Thymus (tissue), 11 donors: ENCODE measurements around the gene ARMC7. TPM values are rescaled to one million over a fixed set of nuclear protein-coding genes. Genes with fewer than 3 reads are reported as not detected.

ENCODE experiments used
- DNase-seq, 9 donors: peaks; one replicate each; pipeline ENCODE4 v3.0.0-alpha.2; 2013; ENCODE audit warnings: low spot score in 9 of 9, low read depth in 6 of 9, missing footprints in 1 of 9
- H3K27ac ChIP-seq, 2 donors: one replicate each; pipeline ENCODE4 v1.5.1; 2013; ENCODE audit warnings: control low read depth in 1 of 2, low read depth in 1 of 2, low read length in 1 of 2, mild to moderate bottlenecking in 1 of 2, moderate library complexity in 1 of 2
- H3K27me3 ChIP-seq, 2 donors: one replicate each; pipeline ENCODE4 v1.5.1; 2013; ENCODE audit warnings: low read length in 1 of 2; ENCODE audit not compliant: control insufficient read depth in 2 of 2, insufficient read depth in 1 of 2
- H3K36me3 ChIP-seq, 2 donors: one replicate each; pipeline ENCODE4 v1.5.1; 2013; ENCODE audit warnings: low read length in 1 of 2, mild to moderate bottlenecking in 1 of 2, moderate library complexity in 1 of 2; ENCODE audit not compliant: control insufficient read depth in 2 of 2, insufficient read depth in 2 of 2
- H3K4me1 ChIP-seq, 2 donors: one replicate each; pipeline ENCODE4 v1.5.1; 2013; ENCODE audit warnings: low read length in 2 of 2; ENCODE audit not compliant: control insufficient read depth in 2 of 2, insufficient read depth in 2 of 2
- H3K4me3 ChIP-seq, 2 donors: one replicate each; pipeline ENCODE4 v1.5.1; 2013; ENCODE audit warnings: low read length in 2 of 2, control low read depth in 1 of 2, mild to moderate bottlenecking in 1 of 2
- H3K9me3 ChIP-seq, 2 donors: one replicate each; pipeline ENCODE4 v1.5.1; 2013; ENCODE audit warnings: low read length in 1 of 2, mild to moderate bottlenecking in 1 of 2; ENCODE audit not compliant: control insufficient read depth in 2 of 2, insufficient read depth in 1 of 2
- WGBS: extraction: QIAGEN DNeasy Blood & Tissue Kit; methylation state at CpG from one replicate; pipeline ENCODE4 v1.1.7; 2013; 5-methylcytosine and 5-hydroxymethylcytosine counted together
- polyA plus RNA-seq: library from polyadenylated mRNA; stranded (reverse); fragments of 200-250 nt; gene quantifications from one replicate; pipeline ENCODE4 v1.2.3, GENCODE V29; 2013
- total RNA-seq: library from RNA; stranded (reverse); fragments of 120-200 nt; gene quantifications from one replicate; pipeline ENCODE4 v1.2.4, GENCODE V29; 2013
- donor health status: healthy.

ARMC7 gene
- total and polyA plus RNA-seq, 2 donors = 4.3 to 10.0 TPM

- 97% methylated on average over 4 of the region's 4 CpGs for WGBS
- Histone ChIP-seq H3K27me3 (no peaks in the 10 kb centered on the region), H3K36me3 (peaks cover 44 to 80% of the 10 kb centered on the region in 2 donors), H3K9me3 (no peaks in the 10 kb centered on the region), H3K4me1 (peaks cover 0 to 3% of the 10 kb centered on the region in 2 donors), H3K27ac (no peak overlapping the region), H3K4me3 (no peak overlapping the region)
- no peak for DNase-seq
These were observed 59.2 kb downstream of the ARMC7 start for GRCh38 chr17:75168998-75169397.

- Histone ChIP-seq H3K27ac (no peak overlapping the region), H3K4me1 (peaks cover 0 to 5% of the 10 kb centered on the region in 2 donors)
- WGBS = 97% methylated on average over 4 of the region's 4 CpGs
These were observed 63.8 kb downstream of the ARMC7 start for GRCh38 chr17:75173526-75173925.

GRCh38 chr17:75174996-75175395, 65.2 kb downstream of the ARMC7 start:
- Histone ChIP-seq H3K9me3 (no peaks in the 10 kb centered on the region), H3K27me3 (no peaks in the 10 kb centered on the region), H3K27ac (no peak overlapping the region), H3K36me3 (peaks cover 64 to 91% of the 10 kb centered on the region in 2 donors), H3K4me3 (no peak overlapping the region), H3K4me1 (peaks cover 0 to 15% of the 10 kb centered on the region in 2 donors)
- DNase-seq = no peak
- WGBS = 97% methylated on average over 11 of the region's 11 CpGs

More at GRCh38 chr17:75173526-75173925, 63.8 kb downstream of the ARMC7 start:
- Histone ChIP-seq H3K27me3 (no peaks in the 10 kb centered on the region), H3K36me3 (peaks cover 61 to 90% of the 10 kb centered on the region in 2 donors), H3K4me3 (no peak overlapping the region), H3K9me3 (no peaks in the 10 kb centered on the region)
- DNase-seq = no peak

GRCh38 chr17:75176625-75177024, 66.9 kb downstream of the ARMC7 start:
- Histone ChIP-seq H3K27ac (no peak overlapping the region), H3K9me3 (no peaks in the 10 kb centered on the region), H3K36me3 (peaks cover 61 to 84% of the 10 kb centered on the region in 2 donors), H3K4me3 (no peak overlapping the region), H3K4me1 (peaks cover under 1 to 24% of the 10 kb centered on the region in 2 donors), H3K27me3 (no peaks in the 10 kb centered on the region)
- DNase-seq = no peak
- 97% methylated on average over 5 of the region's 5 CpGs for WGBS

GRCh38 chr17:75178453-75178852, 68.7 kb downstream of the ARMC7 start:
- Histone ChIP-seq H3K4me1 (peaks cover 3 to 25% of the 10 kb centered on the region in 2 donors), H3K4me3 (no peak overlapping the region), H3K27me3 (no peaks in the 10 kb centered on the region), H3K27ac (no peak overlapping the region), H3K9me3 (no peaks in the 10 kb centered on the region), H3K36me3 (peaks cover 52 to 69% of the 10 kb centered on the region in 2 donors)
- WGBS = 75% methylated on average over 6 of the region's 6 CpGs
- peak in 1 of 9 donors; percentile 38 for DNase-seq

Other genes starting within 250 kb of the ARMC7 start
- 8.2 TPM for gene FDXR, start 237.0 kb upstream of the ARMC7 start, total RNA-seq
- gene FDXR, start 237.0 kb upstream of the ARMC7 start, polyA plus RNA-seq = 14.1 TPM
- 0.14 TPM for gene FADS6, start 216.3 kb upstream of the ARMC7 start, total RNA-seq
- gene FADS6, start 216.3 kb upstream of the ARMC7 start, polyA plus RNA-seq = 1.0 TPM
- gene USH1G, start 186.7 kb upstream of the ARMC7 start, total RNA-seq = 0.09 TPM
- gene USH1G, start 186.7 kb upstream of the ARMC7 start, polyA plus RNA-seq = 0.14 TPM
- 0.05 TPM for gene OTOP2, start 185.7 kb upstream of the ARMC7 start, total RNA-seq
- gene OTOP2, start 185.7 kb upstream of the ARMC7 start, polyA plus RNA-seq = 0.23 TPM
- gene OTOP3, start 174.1 kb upstream of the ARMC7 start, total RNA-seq = under 0.01 TPM
- 0.05 TPM for gene OTOP3, start 174.1 kb upstream of the ARMC7 start, polyA plus RNA-seq
- 1.3 TPM for gene HID1, start 137.2 kb upstream of the ARMC7 start, total RNA-seq
- 9.9 TPM for gene HID1, start 137.2 kb upstream of the ARMC7 start, polyA plus RNA-seq
- gene CDR2L, start 122.3 kb upstream of the ARMC7 start, total RNA-seq = 0.57 TPM
- 1.4 TPM for gene CDR2L, start 122.3 kb upstream of the ARMC7 start, polyA plus RNA-seq
- gene MRPL58, start 97.3 kb upstream of the ARMC7 start, total RNA-seq = 35.7 TPM
- 40.9 TPM for gene MRPL58, start 97.3 kb upstream of the ARMC7 start, polyA plus RNA-seq
- 288 TPM for gene ATP5PD, start 63.0 kb upstream of the ARMC7 start, total RNA-seq
- 390 TPM for gene ATP5PD, start 63.0 kb upstream of the ARMC7 start, polyA plus RNA-seq
- gene KCTD2, start 62.7 kb upstream of the ARMC7 start, total RNA-seq = 10.0 TPM
- gene KCTD2, start 62.7 kb upstream of the ARMC7 start, polyA plus RNA-seq = 20.4 TPM
- gene SLC16A5, start 22.0 kb upstream of the ARMC7 start, total RNA-seq = 0.76 TPM
- gene SLC16A5, start 22.0 kb upstream of the ARMC7 start, polyA plus RNA-seq = 5.0 TPM
- 64.2 TPM for gene NT5C, start 21.8 kb downstream of the ARMC7 start, total RNA-seq
- gene NT5C, start 21.8 kb downstream of the ARMC7 start, polyA plus RNA-seq = 103 TPM
- 92.1 TPM for gene JPT1, start 44.5 kb downstream of the ARMC7 start, total RNA-seq
- 130 TPM for gene JPT1, start 44.5 kb downstream of the ARMC7 start, polyA plus RNA-seq
- 342 TPM for gene SUMO2, start 73.0 kb downstream of the ARMC7 start, total RNA-seq
- gene SUMO2, start 73.0 kb downstream of the ARMC7 start, polyA plus RNA-seq = 135 TPM
- gene NUP85, start 95.7 kb downstream of the ARMC7 start, total RNA-seq = 54.5 TPM
- 88.3 TPM for gene NUP85, start 95.7 kb downstream of the ARMC7 start, polyA plus RNA-seq
- 18.1 TPM for gene GGA3, start 151.6 kb downstream of the ARMC7 start, total RNA-seq
- 33.3 TPM for gene GGA3, start 151.6 kb downstream of the ARMC7 start, polyA plus RNA-seq
- gene MRPS7, start 151.9 kb downstream of the ARMC7 start, total RNA-seq = 62.8 TPM
- 39.1 TPM for gene MRPS7, start 151.9 kb downstream of the ARMC7 start, polyA plus RNA-seq
- gene MIF4GD, start 161.3 kb downstream of the ARMC7 start, total RNA-seq = 22.8 TPM
- gene MIF4GD, start 161.3 kb downstream of the ARMC7 start, polyA plus RNA-seq = 37.3 TPM
- 15.4 TPM for gene SLC25A19, start 179.5 kb downstream of the ARMC7 start, total RNA-seq
- gene SLC25A19, start 179.5 kb downstream of the ARMC7 start, polyA plus RNA-seq = 18.3 TPM